Measurements from ENCODE around the gene ZNF791. TPM values are rescaled to one million over a fixed set of nuclear protein-coding genes. Genes with fewer than 3 reads are reported as not detected.

Gene ZNF791
- polyA plus RNA-seq, 1 donor (not counting 4 experiments of a cell fraction or from before 2014, with no cell fraction given), result 11.5 TPM

DNA sequence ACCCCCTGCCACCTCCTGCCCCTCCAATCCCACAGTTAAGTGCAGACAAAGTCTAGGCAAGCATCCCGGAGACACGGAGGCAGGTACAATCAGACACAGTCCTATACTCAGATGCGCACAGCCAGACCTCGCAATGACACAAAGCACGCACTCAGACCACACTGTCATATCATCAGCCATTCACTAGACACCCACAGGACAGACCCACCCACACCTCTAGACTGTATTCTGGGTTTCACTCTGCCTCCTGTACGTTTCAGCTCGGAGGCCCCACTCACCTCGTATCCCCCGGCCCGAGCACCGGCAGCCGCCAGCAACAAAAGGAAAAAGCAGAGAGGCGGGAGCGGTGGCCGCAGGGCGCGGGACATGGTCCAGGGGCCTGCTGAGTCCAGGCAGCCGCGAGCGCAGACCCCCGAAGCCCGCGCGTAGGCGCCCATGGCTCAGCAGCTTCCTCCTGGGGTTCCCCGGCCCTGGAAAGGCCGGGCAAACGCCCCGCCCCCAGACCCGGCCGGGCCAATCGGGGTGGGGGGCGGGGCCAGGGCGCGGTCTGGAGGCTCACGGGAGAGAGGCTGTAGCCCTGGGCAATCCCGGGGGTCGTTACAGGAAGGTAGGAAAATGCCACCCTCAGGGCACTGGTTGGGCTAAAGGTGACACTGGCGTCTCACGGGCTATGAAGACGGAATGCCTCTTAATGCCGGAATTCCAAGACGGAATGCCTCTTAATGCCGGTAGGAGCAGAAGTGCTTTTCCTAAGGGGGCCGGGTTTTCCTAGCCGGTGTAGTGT lies 55.7 kb downstream of the ZNF791 start, which contains the start of the genes MAN2B1 and WDR83:
TSS of gene MAN2B1 (minus strand) at position 478 of the 784 bp plus-strand sequence. CDS start at position 437, 41 bp downstream.
TSS of gene WDR83 (plus strand) at position 543 of the 784 bp plus-strand sequence. CDS start 2,984 bp downstream, outside the sequence.
- no peaks in the 10 kb centered on the region for H4K20me1 ChIP-seq (ENCODE audit: control insufficient read depth, extremely low read depth, insufficient read depth, low read length)
- TF ChIP-seq CTCF (optimal IDR thresholded peaks at IDR 0.05 in 1 of 3, IDR thresholded peaks at IDR 0.05 in 1 of 3, conservative IDR thresholded peaks at IDR 0.05 in 1 of 3; ENCODE audit: extremely low read depth in 1 of 3, insufficient read depth in 2 of 3, low read length in 3 of 3) (peak in 1 of 3 experiments; percentile 7), EZH2 (IDR thresholded peaks at IDR 0.05; ENCODE audit: low read length) (no peak)
- no peaks in the 10 kb centered on the region for H3K9me1 ChIP-seq (ENCODE audit: control insufficient read depth, extremely low read depth, insufficient read depth, low read length)
- peak within 1 kb of the TSS; percentile 78 for H3K27ac ChIP-seq (ENCODE audit: control insufficient read depth, insufficient read depth, low read length)
- DNase-seq (ENCODE audit: low read depth, low spot score) (no peak), FAIRE-seq (no peak)
- dilution Hi-C loops (cut with MboI; ENCODE audit: extremely low pct_ligation_motif_present, low sequenced_read_pairs), result no loop called here
- peak within 1 kb of the TSS; percentile 91 for H2AFZ ChIP-seq (ENCODE audit: control insufficient read depth, low read length)
- H3K4me2 ChIP-seq (ENCODE audit: control insufficient read depth, extremely low read depth, insufficient read depth, low read depth, low read length), result peak within 1 kb of the TSS; percentile 99
- no peaks in the 10 kb centered on the region for H3K27me3 ChIP-seq (ENCODE audit: control insufficient read depth, extremely low read depth, insufficient read depth, low read length)
- peaks cover 11 to 19% of the 10 kb centered on the region in 2 experiments for H3K36me3 ChIP-seq (ENCODE audit: control insufficient read depth in 2 of 2, extremely low read depth in 1 of 2, insufficient read depth in 2 of 2, low read length in 2 of 2)
- H3K4me3 ChIP-seq (ENCODE audit: control insufficient read depth in 2 of 3, extremely low read depth in 1 of 3, insufficient read depth in 2 of 3, low read depth in 1 of 3, low read length in 3 of 3), result peak within 1 kb of the TSS; percentile 64 to 95 (median 81)
- no peaks in the 10 kb centered on the region for H3K9me3 ChIP-seq (ENCODE audit: control insufficient read depth, low read depth, low read length)
- peak within 1 kb of the TSS; percentile 90 for H3K9ac ChIP-seq (ENCODE audit: control insufficient read depth, extremely low read depth, insufficient read depth, low read length)
- H3K4me1 ChIP-seq (ENCODE audit: control insufficient read depth, extremely low read depth, insufficient read depth, low read length), result peaks cover 34% of the 10 kb centered on the region
- H3K79me2 ChIP-seq (ENCODE audit: control insufficient read depth, insufficient read depth, low read length), result peaks cover 43% of the 10 kb centered on the region

DNA sequence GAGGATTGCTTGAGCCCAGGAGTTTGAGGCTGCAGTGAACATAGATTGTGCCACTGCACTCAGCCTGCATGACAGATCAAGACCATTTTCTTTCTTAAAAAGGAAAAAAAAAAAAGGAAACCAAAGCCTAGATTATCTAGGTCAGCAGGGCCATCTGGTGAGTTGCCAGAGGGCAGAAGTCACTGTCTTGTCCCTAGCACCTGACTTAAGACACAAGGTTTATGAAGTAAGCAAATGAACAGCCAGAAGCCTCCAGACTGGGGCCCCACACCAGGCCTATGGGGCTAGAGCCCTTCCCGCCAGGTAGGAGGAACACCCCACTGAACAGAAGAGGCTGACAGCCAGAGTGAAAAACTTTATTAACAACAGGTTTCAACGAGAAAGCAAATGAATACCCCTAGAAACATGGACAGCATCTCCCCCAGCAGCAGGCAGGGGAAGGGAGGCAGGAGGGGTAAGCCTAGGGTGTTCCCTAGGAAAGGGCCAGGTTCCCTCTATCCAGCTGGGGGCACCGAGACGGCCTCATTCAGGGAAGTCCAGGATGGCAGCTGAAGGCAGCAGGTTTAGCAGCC lies 57.1 kb downstream of the ZNF791 start:
- Histone ChIP-seq H4K20me1 (ENCODE audit: control insufficient read depth, extremely low read depth, insufficient read depth, low read length) (no peaks in the 10 kb centered on the region), H3K4me2 (ENCODE audit: control insufficient read depth, extremely low read depth, insufficient read depth, low read depth, low read length) (peak overlapping the region; percentile 95), H3K79me2 (ENCODE audit: control insufficient read depth, insufficient read depth, low read length) (peaks cover 43% of the 10 kb centered on the region), H3K9ac (ENCODE audit: control insufficient read depth, extremely low read depth, insufficient read depth, low read length) (peak overlapping the region; percentile 94), H3K9me3 (ENCODE audit: control insufficient read depth, low read depth, low read length) (no peaks in the 10 kb centered on the region), H2AFZ (ENCODE audit: control insufficient read depth, low read length) (no peak overlapping the region), H3K4me3 (ENCODE audit: control insufficient read depth in 2 of 3, extremely low read depth in 1 of 3, insufficient read depth in 2 of 3, low read depth in 1 of 3, low read length in 3 of 3) (peak overlapping the region in 1 of 3 experiments; percentile 100), H3K27ac (ENCODE audit: control insufficient read depth, insufficient read depth, low read length) (peak overlapping the region; percentile 99), H3K9me1 (ENCODE audit: control insufficient read depth, extremely low read depth, insufficient read depth, low read length) (no peaks in the 10 kb centered on the region), H3K4me1 (ENCODE audit: control insufficient read depth, extremely low read depth, insufficient read depth, low read length) (peaks cover 34% of the 10 kb centered on the region), H3K36me3 (ENCODE audit: control insufficient read depth in 2 of 2, extremely low read depth in 1 of 2, insufficient read depth in 2 of 2, low read length in 2 of 2) (peaks cover 13 to 24% of the 10 kb centered on the region in 2 experiments), H3K27me3 (ENCODE audit: control insufficient read depth, extremely low read depth, insufficient read depth, low read length) (no peaks in the 10 kb centered on the region)
- dilution Hi-C loops (cut with MboI; ENCODE audit: extremely low pct_ligation_motif_present, low sequenced_read_pairs), result no loop called here
- FAIRE-seq (no peak), DNase-seq (ENCODE audit: low read depth, low spot score) (no peak)
- TF ChIP-seq CTCF (optimal IDR thresholded peaks at IDR 0.05 in 1 of 3, IDR thresholded peaks at IDR 0.05 in 1 of 3, conservative IDR thresholded peaks at IDR 0.05 in 1 of 3; ENCODE audit: extremely low read depth in 1 of 3, insufficient read depth in 2 of 3, low read length in 3 of 3) (no peak), EZH2 (IDR thresholded peaks at IDR 0.05; ENCODE audit: low read length) (no peak)
